Endothelial cell of umbilical vein (primary cell): ENCODE measurements around the gene ZNF597. TPM values are rescaled to one million over a fixed set of nuclear protein-coding genes. Genes with fewer than 3 reads are reported as not detected.

ENCODE experiments used
- BruUV-seq: library from RNA; stranded (reverse); fragments of 400-500 nt; replicated peaks from 2 replicates; lab custom pipeline; 2021; lab: Mats Ljungman, UMichigan
- CTCF ChIA-PET: fragments of 300-600, 350-600 bp; sonication (Branson Sonifier 250); formaldehyde crosslinking; loops from one replicate; lab custom pipeline; 2021; ENCODE audit warnings: antibody characterized with exemption, inconsistent platforms; lab: Charles Lee
- POLR2A ChIA-PET: fragments of 300-600, 350-600 bp; sonication (Branson Sonifier 250); formaldehyde crosslinking; loops from one replicate; lab custom pipeline; 2021; ENCODE audit warnings: antibody characterized with exemption, inconsistent platforms; lab: Charles Lee
- DNase-seq: peaks from one replicate; pipeline ENCODE4 v3.0.0-alpha.2; 2011; ENCODE audit warnings: low read depth, low spot score
- FAIRE-seq: peaks from 2 replicates; lab custom pipeline; 2011; peaks lifted over from hg19 to GRCh38; lab: Jason Lieb, UNC
- H2AFZ ChIP-seq: 2 replicates; pipeline ENCODE4 v1.6.0; 2012; ENCODE audit warnings: low read depth, low read length, control low read depth, inconsistent platforms
- H3K27ac ChIP-seq: 2 replicates; pipeline ENCODE4 v1.5.1; 2011; ENCODE audit warnings: low read depth, mild to moderate bottlenecking, control low read depth, low read length, moderate library complexity; ENCODE audit not compliant: insufficient read depth
- H3K27me3 ChIP-seq, 2 experiments: 2 replicates each; pipeline versions ENCODE4 v1.6.0 to v1.6.1; 2011; ENCODE audit warnings: low read length in 2 of 2, mixed read lengths in 1 of 2; ENCODE audit not compliant: control insufficient read depth in 2 of 2, insufficient read depth in 2 of 2
- H3K36me3 ChIP-seq, 2 experiments: 2 replicates in 1 of 2; 3 replicates in 1 of 2; pipeline ENCODE4 v1.5.1; 2011; ENCODE audit warnings: low read length in 2 of 2, mild to moderate bottlenecking in 1 of 2, moderate library complexity in 1 of 2; ENCODE audit not compliant: control insufficient read depth in 2 of 2, insufficient read depth in 2 of 2; ENCODE audit errors: extremely low read depth in 1 of 2
- H3K4me1 ChIP-seq: 3 replicates; pipeline ENCODE4 v1.5.1; 2011; ENCODE audit warnings: mild to moderate bottlenecking, low read length; ENCODE audit not compliant: control insufficient read depth, insufficient read depth; ENCODE audit errors: extremely low read depth
- H3K4me2 ChIP-seq: 2 replicates; pipeline ENCODE4 v1.6.1; 2011; ENCODE audit warnings: low read length, control low read depth, mixed read lengths; ENCODE audit not compliant: insufficient read depth
- H3K4me3 ChIP-seq, 3 experiments: fragments of 200-600 bp in 1 of 3; sonication (generic), shearing (Covaris generic) in 1 of 3; replicated peaks in 1 of 3; 2 replicates each; pipeline ENCODE4 v1.5.1; 2011 to 2016; ENCODE audit warnings: control low read depth in 3 of 3, low read length in 3 of 3, mild to moderate bottlenecking in 2 of 3, inconsistent platforms in 1 of 3, low read depth in 1 of 3, moderate library complexity in 1 of 3; ENCODE audit not compliant: insufficient read depth in 1 of 3
- H3K79me2 ChIP-seq: 2 replicates; pipeline ENCODE4 v1.6.0; 2012; ENCODE audit warnings: low read length, inconsistent platforms; ENCODE audit not compliant: control insufficient read depth, insufficient read depth
- H3K9ac ChIP-seq: replicated peaks from 2 replicates; pipeline ENCODE3; 2011; ENCODE audit warnings: low read length, control low read depth; ENCODE audit not compliant: insufficient read depth; ENCODE audit errors: extremely low read depth
- H3K9me1 ChIP-seq: replicated peaks from 3 replicates; pipeline ENCODE4 v1.6.0; 2011; ENCODE audit warnings: mild to moderate bottlenecking, low read length; ENCODE audit not compliant: control insufficient read depth, insufficient read depth; ENCODE audit errors: extremely low read depth
- H3K9me3 ChIP-seq: replicated peaks from 2 replicates; pipeline ENCODE4 v1.5.1; 2012; ENCODE audit warnings: low read length, inconsistent platforms; ENCODE audit not compliant: control insufficient read depth, insufficient read depth
- H4K20me1 ChIP-seq: replicated peaks from 2 replicates; pipeline ENCODE3; 2011; ENCODE audit warnings: mild to moderate bottlenecking, low read length; ENCODE audit not compliant: control insufficient read depth, insufficient read depth; ENCODE audit errors: extremely low read depth
- EZH2 ChIP-seq: IDR thresholded peaks from 2 replicates; pipeline ENCODE4 v1.6.1; 2012; ENCODE audit warnings: borderline replicate concordance, low read depth, mild to moderate bottlenecking, moderate library complexity, low read length, inconsistent platforms; ENCODE audit not compliant: severe bottlenecking
- FOS ChIP-seq: IDR thresholded peaks from 2 replicates; pipeline ENCODE4 v1.6.1; 2011; ENCODE audit warnings: mild to moderate bottlenecking, low read length, moderate library complexity, borderline replicate concordance; ENCODE audit not compliant: insufficient read depth
- GATA2 ChIP-seq: IDR thresholded peaks from 2 replicates; pipeline ENCODE4 v1.7.0; 2011; ENCODE audit warnings: low read depth, mild to moderate bottlenecking, moderate library complexity, mixed read lengths, low read length; ENCODE audit not compliant: insufficient read length, insufficient read depth
- JUN ChIP-seq: IDR thresholded peaks from 2 replicates; pipeline ENCODE4 v1.6.1; 2011; ENCODE audit warnings: borderline replicate concordance, low read depth; ENCODE audit not compliant: insufficient read length, insufficient read depth
- MAX ChIP-seq: IDR thresholded peaks from 2 replicates; pipeline ENCODE4 v1.6.1; 2011; ENCODE audit not compliant: insufficient read depth, insufficient read length
- MYC ChIP-seq: IDR thresholded peaks from one replicate; pipeline ENCODE4 v1.6.1; 2011; ENCODE audit warnings: mild to moderate bottlenecking, low read depth, low read length
- POLR2A ChIP-seq: IDR thresholded peaks from 2 replicates; pipeline ENCODE4 v1.6.1; 2012; ENCODE audit warnings: low read depth, mild to moderate bottlenecking, control low read depth, low read length
- POLR2AphosphoS5 ChIP-seq: IDR thresholded peaks from 2 replicates; pipeline ENCODE4 v1.6.1; 2012; ENCODE audit warnings: low read depth, mild to moderate bottlenecking, control low read depth, low read length, moderate library complexity; ENCODE audit not compliant: insufficient read depth
- dilution Hi-C: fragments of 300-500 bp; cut with MboI; formaldehyde crosslinking; loops from one replicate; pipeline ENCODE4 v1.15.0; 2019; ENCODE audit warnings: low sequenced_read_pairs; ENCODE audit not compliant: extremely low pct_ligation_motif_present
- intact Hi-C: fragments of 100-400 bp; cut with micrococcal nuclease; formaldehyde crosslinking; loops from one replicate; pipeline ENCODE4 v1.10.0; 2022
- polyA plus RNA-seq, 4 experiments: library from polyadenylated mRNA; depleted of rRNA in 3 of 4; stranded (reverse) in 3 of 4; unstranded in 1 of 4; fragments of >200 nt; gene quantifications; 2 replicates each; pipeline versions ENCODE4 v1.2.1 to v1.2.3, GENCODE V29; 2011 to 2012; ENCODE audit warnings: missing spikeins in 1 of 4
- total RNA-seq: library from RNA; stranded (reverse); gene quantifications from 2 replicates; pipeline ENCODE4 v1.2.3, GENCODE V29; 2021
- TF ChIP-seq, protein P1 (sequence below), 2 donors: IDR thresholded peaks; 1 replicate in 1 of 2; 2 replicates in 1 of 2; pipeline ENCODE4 v1.5.1; 2011; ENCODE audit warnings: low read length in 2 of 2, mild to moderate bottlenecking in 2 of 2, moderate library complexity in 2 of 2, control low read depth in 1 of 2, inconsistent platforms in 1 of 2, low read depth in 1 of 2; ENCODE audit not compliant: insufficient read depth in 1 of 2; ENCODE audit errors: extremely low read depth in 1 of 2

Gene ZNF597
- total and polyA plus RNA-seq, 2 donors (not counting 3 experiments of a cell fraction or from before 2014, with no cell fraction given): 0.75 to 1.4 TPM

DNA sequence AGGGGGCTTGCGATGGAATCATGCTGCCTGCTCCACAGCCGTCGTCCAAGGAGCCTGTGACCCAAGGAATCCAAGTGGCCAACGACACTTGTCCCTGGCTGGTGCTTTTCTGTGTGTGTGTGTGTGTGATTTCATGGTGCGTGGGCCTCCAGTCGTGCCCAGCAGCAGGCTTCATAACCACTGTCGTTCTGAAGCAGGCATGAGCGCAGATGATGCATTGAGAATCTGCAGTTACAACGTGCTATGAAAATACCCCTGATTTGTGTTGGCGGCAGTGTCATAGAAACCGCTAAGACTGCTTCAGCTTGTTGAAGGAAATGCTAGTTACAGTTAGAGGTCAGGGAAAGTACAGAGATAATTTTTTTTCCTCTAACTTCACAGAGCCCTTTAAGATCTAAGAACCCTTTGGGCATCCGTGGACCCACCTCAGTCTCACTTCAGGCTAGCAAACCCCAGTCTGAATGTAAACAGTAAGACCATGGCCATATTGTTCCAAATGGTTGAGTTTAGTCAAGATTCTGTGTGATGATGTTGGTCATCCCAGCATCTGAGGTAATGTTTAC is 36.4 kb upstream of the ZNF597 start:
- no peak for FAIRE-seq
- TF ChIP-seq POLR2A: no peak
- no peak for TF ChIP-seq POLR2AphosphoS5
- TF ChIP-seq MYC: no peak
- TF ChIP-seq, protein P1, sequence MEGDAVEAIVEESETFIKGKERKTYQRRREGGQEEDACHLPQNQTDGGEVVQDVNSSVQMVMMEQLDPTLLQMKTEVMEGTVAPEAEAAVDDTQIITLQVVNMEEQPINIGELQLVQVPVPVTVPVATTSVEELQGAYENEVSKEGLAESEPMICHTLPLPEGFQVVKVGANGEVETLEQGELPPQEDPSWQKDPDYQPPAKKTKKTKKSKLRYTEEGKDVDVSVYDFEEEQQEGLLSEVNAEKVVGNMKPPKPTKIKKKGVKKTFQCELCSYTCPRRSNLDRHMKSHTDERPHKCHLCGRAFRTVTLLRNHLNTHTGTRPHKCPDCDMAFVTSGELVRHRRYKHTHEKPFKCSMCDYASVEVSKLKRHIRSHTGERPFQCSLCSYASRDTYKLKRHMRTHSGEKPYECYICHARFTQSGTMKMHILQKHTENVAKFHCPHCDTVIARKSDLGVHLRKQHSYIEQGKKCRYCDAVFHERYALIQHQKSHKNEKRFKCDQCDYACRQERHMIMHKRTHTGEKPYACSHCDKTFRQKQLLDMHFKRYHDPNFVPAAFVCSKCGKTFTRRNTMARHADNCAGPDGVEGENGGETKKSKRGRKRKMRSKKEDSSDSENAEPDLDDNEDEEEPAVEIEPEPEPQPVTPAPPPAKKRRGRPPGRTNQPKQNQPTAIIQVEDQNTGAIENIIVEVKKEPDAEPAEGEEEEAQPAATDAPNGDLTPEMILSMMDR (IDR thresholded peaks at IDR 0.05; ENCODE audit: extremely low read depth in 1 of 2, insufficient read depth in 1 of 2, low read depth in 1 of 2, low read length in 2 of 2): no peak
- TF ChIP-seq JUN: no peak
- TF ChIP-seq FOS: no peak
- no peak for TF ChIP-seq GATA2
- no peak for TF ChIP-seq EZH2
- no peak for TF ChIP-seq MAX
- DNase-seq: no peak
- intact Hi-C loops: no loop called here
- no TSS peak for BruUV-seq
- Histone ChIP-seq H3K27me3 (no peaks in the 10 kb centered on the region), H3K27ac (no peak overlapping the region), H3K79me2 (peaks cover 18% of the 10 kb centered on the region), H3K9me1 (no peaks in the 10 kb centered on the region), H3K4me1 (no peaks in the 10 kb centered on the region), H2AFZ (no peak overlapping the region), H3K9ac (no peak overlapping the region), H3K4me2 (no peak overlapping the region), H3K9me3 (no peaks in the 10 kb centered on the region), H3K36me3 (peaks cover 2 to 38% of the 10 kb centered on the region in 2 experiments), H3K4me3 (no peak overlapping the region), H4K20me1 (no peaks in the 10 kb centered on the region)
- dilution Hi-C loops: no loop called here
- ChIA-PET CTCF (interaction anchor here (1.1 kb wide), 1 partner anchor 213 kb away, joined by 3 read pairs; no protein-coding TSS in a partner anchor), POLR2A (no interaction called here)
